A673 (cell line): ENCODE measurements around the gene SUFU. TPM values are rescaled to one million over a fixed set of nuclear protein-coding genes. Genes with fewer than 3 reads are reported as not detected.

Experiments used
- BruUV-seq: library from RNA; stranded (reverse); fragments of 400-500 nt; replicated peaks from 2 replicates; lab custom pipeline; 2021; lab: Mats Ljungman, UMichigan
- CTCF ChIA-PET: fragments of 300-600 bp; sonication (Branson Sonifier 250); formaldehyde crosslinking; loops from one replicate; lab custom pipeline; 2022; ENCODE audit warnings: antibody characterized with exemption; lab: Charles Lee
- POLR2A ChIA-PET: fragments of 300-600 bp; sonication (Branson Sonifier 250); formaldehyde crosslinking; loops from one replicate; lab custom pipeline; 2022; ENCODE audit warnings: antibody characterized with exemption; ENCODE audit not compliant: low non-redundant PET; lab: Charles Lee
- DNase-seq: peaks from one replicate; pipeline ENCODE4 v3.0.0-alpha.2; 2015; ENCODE audit warnings: low spot score
- H3K27ac ChIP-seq: fragments of 200-600 bp; sonication (generic); 2 replicates; pipeline ENCODE4 v1.5.1; 2016; ENCODE audit warnings: mixed run types, low read depth, mild to moderate bottlenecking, mixed read lengths, antibody characterized with exemption, low read length; ENCODE audit not compliant: poor library complexity, severe bottlenecking
- H3K27me3 ChIP-seq: fragments of 200-600 bp; sonication (generic); replicated peaks from 2 replicates; pipeline ENCODE4 v1.6.1; 2017; ENCODE audit warnings: mixed run types, low read depth, mild to moderate bottlenecking, mixed read lengths, antibody characterized with exemption, low read length; ENCODE audit not compliant: insufficient read depth, poor library complexity
- H3K36me3 ChIP-seq: fragments of 200-600 bp; sonication (generic); 2 replicates; pipeline ENCODE4 v1.6.1; 2016; ENCODE audit warnings: mixed run types, mild to moderate bottlenecking, mixed read lengths, antibody characterized with exemption, low read length; ENCODE audit not compliant: insufficient read depth, poor library complexity, severe bottlenecking
- H3K4me1 ChIP-seq: fragments of 200-600 bp; sonication (generic); 2 replicates; pipeline ENCODE4 v1.6.1; 2017; ENCODE audit warnings: mixed run types, mild to moderate bottlenecking, mixed read lengths, antibody characterized with exemption, low read length; ENCODE audit not compliant: insufficient read depth, poor library complexity, severe bottlenecking
- H3K4me3 ChIP-seq: fragments of 200-600 bp; sonication (generic); 2 replicates; pipeline ENCODE4 v1.5.1; 2016; ENCODE audit warnings: low read depth, mixed run types, mild to moderate bottlenecking, mixed read lengths, low read length; ENCODE audit not compliant: poor library complexity, severe bottlenecking
- H3K9me3 ChIP-seq: fragments of 200-600 bp; sonication (generic); 2 replicates; pipeline ENCODE4 v1.6.1; 2016; ENCODE audit warnings: mixed run types, low read depth, mild to moderate bottlenecking, mixed read lengths, antibody characterized with exemption, low read length; ENCODE audit not compliant: poor library complexity, severe bottlenecking
- EZH2 ChIP-seq: fragments of 200-600 bp; sonication (generic); IDR thresholded peaks from 2 replicates; pipeline ENCODE4 v1.6.1; 2017; ENCODE audit warnings: borderline replicate concordance, low read depth, mild to moderate bottlenecking, mixed read lengths, antibody characterized with exemption, low read length; ENCODE audit not compliant: poor library complexity, severe bottlenecking
- intact Hi-C: fragments of 100-400 bp; cut with micrococcal nuclease; formaldehyde crosslinking; loops from one replicate; pipeline ENCODE4 v1.10.0; 2022; ENCODE audit not compliant: unreplicated experiment
- total RNA-seq: library from RNA; stranded (reverse); gene quantifications from 2 replicates; pipeline ENCODE4 v1.2.3, GENCODE V29; 2021
- TF ChIP-seq, protein P1 (sequence below): fragments of 300-800, 200-600 bp; sonication (generic); conservative IDR thresholded peaks from 2 replicates; pipeline ENCODE4 v1.5.1; 2017; ENCODE audit warnings: low read depth, mild to moderate bottlenecking, antibody characterized with exemption, low read length, moderate library complexity, mixed read lengths

SUFU gene
- total RNA-seq, 1 experiment from 2014 or later, result 20.5 TPM

DNA sequence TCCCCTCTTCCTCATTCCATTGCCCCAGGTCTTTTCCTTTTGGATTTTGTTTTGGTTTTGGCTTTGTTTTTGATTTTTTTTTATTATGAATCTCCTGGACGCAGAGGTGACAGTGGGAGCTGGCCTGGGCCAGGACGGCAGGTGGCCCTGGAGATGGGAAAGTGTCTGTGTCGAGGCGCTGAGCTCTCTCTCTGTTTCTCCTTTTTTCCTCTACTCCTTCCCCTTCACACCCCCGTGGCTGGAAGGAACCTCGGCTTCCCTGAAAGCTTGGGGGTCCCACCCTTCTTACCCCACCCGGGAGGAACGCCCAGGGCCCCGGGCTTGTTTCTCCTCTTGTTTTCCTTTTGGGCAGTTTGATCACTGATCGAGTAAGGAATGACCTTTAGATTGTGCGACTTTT lies 153.7 kb downstream of the SUFU start:
- BruUV-seq, result no TSS peak
- DNase-seq, result no peak
- no peaks in the 10 kb centered on the region for H3K9me3 ChIP-seq
- H3K36me3 ChIP-seq, result peaks cover 20% of the 10 kb centered on the region
- no peak for TF ChIP-seq EZH2
- TF ChIP-seq, protein P1, sequence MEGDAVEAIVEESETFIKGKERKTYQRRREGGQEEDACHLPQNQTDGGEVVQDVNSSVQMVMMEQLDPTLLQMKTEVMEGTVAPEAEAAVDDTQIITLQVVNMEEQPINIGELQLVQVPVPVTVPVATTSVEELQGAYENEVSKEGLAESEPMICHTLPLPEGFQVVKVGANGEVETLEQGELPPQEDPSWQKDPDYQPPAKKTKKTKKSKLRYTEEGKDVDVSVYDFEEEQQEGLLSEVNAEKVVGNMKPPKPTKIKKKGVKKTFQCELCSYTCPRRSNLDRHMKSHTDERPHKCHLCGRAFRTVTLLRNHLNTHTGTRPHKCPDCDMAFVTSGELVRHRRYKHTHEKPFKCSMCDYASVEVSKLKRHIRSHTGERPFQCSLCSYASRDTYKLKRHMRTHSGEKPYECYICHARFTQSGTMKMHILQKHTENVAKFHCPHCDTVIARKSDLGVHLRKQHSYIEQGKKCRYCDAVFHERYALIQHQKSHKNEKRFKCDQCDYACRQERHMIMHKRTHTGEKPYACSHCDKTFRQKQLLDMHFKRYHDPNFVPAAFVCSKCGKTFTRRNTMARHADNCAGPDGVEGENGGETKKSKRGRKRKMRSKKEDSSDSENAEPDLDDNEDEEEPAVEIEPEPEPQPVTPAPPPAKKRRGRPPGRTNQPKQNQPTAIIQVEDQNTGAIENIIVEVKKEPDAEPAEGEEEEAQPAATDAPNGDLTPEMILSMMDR, result no peak
- no peaks in the 10 kb centered on the region for H3K4me1 ChIP-seq
- intact Hi-C loops, result no loop called here
- H3K4me3 ChIP-seq, result no peak overlapping the region
- no peaks in the 10 kb centered on the region for H3K27me3 ChIP-seq
- ChIA-PET POLR2A (no interaction called here), CTCF (no interaction called here)
- no peak overlapping the region for H3K27ac ChIP-seq

DNA sequence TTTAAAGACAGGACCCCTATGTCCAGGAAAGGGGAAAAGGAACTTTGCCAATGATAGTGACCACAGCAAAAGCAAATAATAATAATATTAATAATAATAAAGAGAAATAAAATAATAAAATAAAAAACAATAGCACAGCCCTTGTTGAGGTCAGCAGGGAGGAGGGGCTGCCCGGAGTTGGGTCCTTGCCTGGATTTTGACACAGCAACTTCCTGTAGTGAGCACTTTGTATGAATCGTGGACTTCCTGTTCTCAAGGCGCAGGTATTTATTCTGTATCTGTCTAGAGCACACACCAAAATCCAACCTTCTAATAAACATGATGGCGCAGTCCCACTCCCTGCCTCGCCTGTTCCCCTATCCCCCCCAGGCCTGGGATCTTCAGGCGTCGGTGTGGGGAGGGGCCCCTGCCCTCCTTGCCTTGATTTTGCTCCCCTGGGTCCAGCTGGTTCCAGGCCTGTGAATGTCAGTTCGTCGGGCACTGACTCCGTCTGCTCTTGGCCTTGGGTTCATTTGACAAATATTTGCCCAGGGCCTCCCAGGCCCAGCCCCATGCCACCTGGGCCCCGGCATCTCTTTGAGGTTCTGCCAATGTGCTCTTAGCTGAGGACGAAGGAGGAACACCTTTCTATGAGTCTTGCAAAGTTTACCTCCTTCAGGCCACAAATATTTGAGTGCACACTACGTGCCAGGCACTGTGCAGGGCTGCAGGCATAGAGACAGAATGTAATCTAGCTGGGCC lies 154.4 kb downstream of the SUFU start:
- intact Hi-C loops, result no loop called here

DNA sequence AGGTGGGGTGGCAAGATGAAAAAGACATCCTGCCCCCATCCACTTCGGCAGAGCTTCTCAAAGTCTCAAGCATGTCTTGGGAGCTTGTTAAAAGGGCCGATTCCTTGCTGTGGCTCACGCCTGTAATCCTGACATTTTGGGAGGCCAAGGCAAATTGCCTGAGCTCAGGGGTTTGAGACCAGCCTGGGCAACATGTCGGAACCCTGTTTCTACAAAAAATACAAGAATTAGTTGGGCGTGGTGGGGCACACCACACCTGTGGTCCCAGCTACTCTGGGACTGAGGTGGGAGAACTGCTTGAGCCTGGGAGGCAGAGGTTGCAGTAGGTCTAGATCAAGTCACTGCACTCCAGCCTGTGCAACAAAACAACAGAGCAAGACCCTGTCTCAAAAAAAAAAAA lies 155.0 kb downstream of the SUFU start:
- no peak for TF ChIP-seq EZH2
- TF ChIP-seq, protein P1, result no peak
- DNase-seq, result no peak
- intact Hi-C loops, result no loop called here
- no peaks in the 10 kb centered on the region for H3K4me1 ChIP-seq
- no peaks in the 10 kb centered on the region for H3K27me3 ChIP-seq
- no peak overlapping the region for H3K4me3 ChIP-seq
- no TSS peak for BruUV-seq
- ChIA-PET CTCF (no interaction called here), POLR2A (no interaction called here)
- H3K36me3 ChIP-seq, result peaks cover 20% of the 10 kb centered on the region
- no peaks in the 10 kb centered on the region for H3K9me3 ChIP-seq
- no peak overlapping the region for H3K27ac ChIP-seq

More for the DNA sequence above, 154.4 kb downstream of the SUFU start:
- Histone ChIP-seq H3K27ac (no peak overlapping the region), H3K9me3 (no peaks in the 10 kb centered on the region), H3K4me1 (no peaks in the 10 kb centered on the region), H3K36me3 (peaks cover 20% of the 10 kb centered on the region), H3K27me3 (no peaks in the 10 kb centered on the region), H3K4me3 (no peak overlapping the region)
- no TSS peak for BruUV-seq
- TF ChIP-seq, protein P1, result no peak
- no peak for TF ChIP-seq EZH2
- ChIA-PET CTCF (no interaction called here), POLR2A (no interaction called here)
- DNase-seq, result no peak
